ENCODE data around the gene SHANK1. TPM values are rescaled to one million over a fixed set of nuclear protein-coding genes. Genes with fewer than 3 reads are reported as not detected.

Gene SHANK1
- total RNA-seq, 1 donor from 2014 or later: 0.36 TPM

DNA sequence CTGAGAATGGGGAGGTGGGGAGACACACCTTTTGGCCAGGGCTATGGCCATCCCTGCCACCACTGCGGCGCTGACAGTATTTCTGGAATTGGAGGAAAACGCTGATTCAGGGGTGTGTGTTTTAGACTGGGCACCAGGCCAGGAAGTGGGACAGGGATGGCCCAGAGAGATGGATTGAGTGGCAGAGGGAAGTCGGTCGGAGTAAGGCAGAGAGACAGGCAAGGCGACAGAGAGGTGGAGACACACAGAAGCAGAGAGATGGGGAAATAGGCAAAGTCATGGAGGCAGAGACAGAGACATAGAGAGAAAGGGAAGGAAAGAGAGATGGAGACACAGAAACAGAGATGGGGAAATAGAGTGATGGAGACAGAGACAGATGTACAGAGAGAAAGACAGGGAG is 74.5 kb downstream of the SHANK1 start:
- H3K4me1 Mint-ChIP-seq (ENCODE audit: low read depth): no peaks in the 10 kb centered on the region
- TF ChIP-seq, protein P1, sequence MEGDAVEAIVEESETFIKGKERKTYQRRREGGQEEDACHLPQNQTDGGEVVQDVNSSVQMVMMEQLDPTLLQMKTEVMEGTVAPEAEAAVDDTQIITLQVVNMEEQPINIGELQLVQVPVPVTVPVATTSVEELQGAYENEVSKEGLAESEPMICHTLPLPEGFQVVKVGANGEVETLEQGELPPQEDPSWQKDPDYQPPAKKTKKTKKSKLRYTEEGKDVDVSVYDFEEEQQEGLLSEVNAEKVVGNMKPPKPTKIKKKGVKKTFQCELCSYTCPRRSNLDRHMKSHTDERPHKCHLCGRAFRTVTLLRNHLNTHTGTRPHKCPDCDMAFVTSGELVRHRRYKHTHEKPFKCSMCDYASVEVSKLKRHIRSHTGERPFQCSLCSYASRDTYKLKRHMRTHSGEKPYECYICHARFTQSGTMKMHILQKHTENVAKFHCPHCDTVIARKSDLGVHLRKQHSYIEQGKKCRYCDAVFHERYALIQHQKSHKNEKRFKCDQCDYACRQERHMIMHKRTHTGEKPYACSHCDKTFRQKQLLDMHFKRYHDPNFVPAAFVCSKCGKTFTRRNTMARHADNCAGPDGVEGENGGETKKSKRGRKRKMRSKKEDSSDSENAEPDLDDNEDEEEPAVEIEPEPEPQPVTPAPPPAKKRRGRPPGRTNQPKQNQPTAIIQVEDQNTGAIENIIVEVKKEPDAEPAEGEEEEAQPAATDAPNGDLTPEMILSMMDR (IDR thresholded peaks at IDR 0.05; ENCODE audit: unreplicated experiment): no peak
- H3K27me3 Mint-ChIP-seq: peaks cover 18% of the 10 kb centered on the region
- no peaks in the 10 kb centered on the region for H3K9me3 Mint-ChIP-seq (ENCODE audit: low read depth)
- no peak overlapping the region for H3K27ac Mint-ChIP-seq
- H3K36me3 Mint-ChIP-seq (ENCODE audit: insufficient read depth): no peaks in the 10 kb centered on the region
- no peak for DNase-seq (ENCODE audit: low spot score, unreplicated experiment)
- no peak overlapping the region for H3K4me3 Mint-ChIP-seq (ENCODE audit: low read depth)

DNA sequence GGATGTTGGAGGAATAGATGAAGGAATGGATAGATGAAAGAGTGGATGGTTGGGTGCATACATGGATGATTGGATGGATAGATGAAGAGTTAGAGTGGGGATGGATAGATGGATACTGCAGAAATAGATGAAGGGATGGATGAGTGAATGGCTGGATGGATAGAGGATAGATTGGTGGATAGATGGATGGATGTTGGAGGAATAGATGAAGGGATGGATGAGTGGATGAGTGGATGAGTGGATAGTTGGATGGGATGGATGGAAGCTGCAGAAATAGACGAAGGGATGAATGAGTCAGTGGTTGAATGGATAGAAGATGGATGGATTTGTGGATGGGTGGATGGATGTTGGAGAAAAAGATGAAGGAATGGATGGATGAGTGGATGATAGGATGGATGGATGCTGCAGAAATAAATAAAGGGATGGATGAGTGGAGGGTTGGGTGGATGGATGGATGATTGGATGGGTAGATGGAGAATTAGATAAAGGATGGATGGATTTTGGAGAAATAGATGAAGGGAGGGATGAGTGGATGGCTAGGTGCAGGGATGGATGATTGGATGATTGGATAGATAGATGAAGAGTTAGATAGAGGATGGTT is 75.2 kb downstream of the SHANK1 start:
- Mint-ChIP-seq H3K4me3 (ENCODE audit: low read depth) (no peak overlapping the region), H3K36me3 (ENCODE audit: insufficient read depth) (no peaks in the 10 kb centered on the region), H3K27ac (no peak overlapping the region), H3K9me3 (ENCODE audit: low read depth) (no peaks in the 10 kb centered on the region), H3K4me1 (ENCODE audit: low read depth) (no peaks in the 10 kb centered on the region), H3K27me3 (peaks cover 18% of the 10 kb centered on the region)
- TF ChIP-seq, protein P1 (IDR thresholded peaks at IDR 0.05; ENCODE audit: unreplicated experiment): no peak
- no peak for DNase-seq (ENCODE audit: low spot score, unreplicated experiment)

- Mint-ChIP-seq H3K4me3 (ENCODE audit: low read depth) (peak overlapping the region; percentile 50), H3K27me3 (peaks cover 33% of the 10 kb centered on the region)
These were observed 79.2 kb downstream of the SHANK1 start for GRCh38 chr19:50640368-50640767.

GRCh38 chr19:50639121-50640112 is 80.2 kb downstream of the SHANK1 start, which contains the start of gene SYT3:
Gene SYT3 (minus strand): TSS chr19:50639881. CDS start chr19:50637411, 2,470 bp downstream.
- DNase-seq (ENCODE audit: low spot score, unreplicated experiment): peak; percentile 38
- peaks cover 2% of the 10 kb centered on the region for H3K4me1 Mint-ChIP-seq (ENCODE audit: low read depth)
- TF ChIP-seq, protein P1 (IDR thresholded peaks at IDR 0.05; ENCODE audit: unreplicated experiment): no peak
- H3K9me3 Mint-ChIP-seq (ENCODE audit: low read depth): no peaks in the 10 kb centered on the region
- peak within 1 kb of the TSS; percentile 83 for H3K4me3 Mint-ChIP-seq (ENCODE audit: low read depth)
- H3K27me3 Mint-ChIP-seq: peaks cover 33% of the 10 kb centered on the region
- H3K27ac Mint-ChIP-seq: no peak within 1 kb of the TSS
- no peaks in the 10 kb centered on the region for H3K36me3 Mint-ChIP-seq (ENCODE audit: insufficient read depth)

More at GRCh38 chr19:50640368-50640767, 79.2 kb downstream of the SHANK1 start:
- DNase-seq (ENCODE audit: low spot score, unreplicated experiment): no peak
- Mint-ChIP-seq H3K9me3 (ENCODE audit: low read depth) (no peaks in the 10 kb centered on the region), H3K36me3 (ENCODE audit: insufficient read depth) (no peaks in the 10 kb centered on the region), H3K27ac (no peak overlapping the region), H3K4me1 (ENCODE audit: low read depth) (peaks cover 2% of the 10 kb centered on the region)
- TF ChIP-seq, protein P1 (IDR thresholded peaks at IDR 0.05; ENCODE audit: unreplicated experiment): no peak

DNA sequence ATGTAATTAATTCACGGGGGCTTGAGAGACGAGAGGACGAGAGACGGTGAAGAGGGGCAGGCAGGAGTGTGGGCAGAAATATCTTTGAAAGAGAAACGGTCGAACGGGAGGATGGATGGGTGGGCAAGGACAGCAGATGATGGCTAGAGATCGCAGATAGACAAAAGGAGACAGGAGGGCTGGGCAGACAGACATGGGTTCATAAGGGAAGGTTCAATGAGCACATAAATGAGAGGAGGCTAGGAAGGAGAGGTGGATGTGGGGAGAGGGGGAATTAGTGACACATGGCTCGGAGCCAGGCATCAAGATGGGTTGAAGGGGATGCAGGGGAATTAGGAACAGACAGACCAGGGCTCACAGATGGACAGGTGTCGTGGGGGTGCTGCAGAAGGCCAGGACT is 81.0 kb downstream of the SHANK1 start:
- Mint-ChIP-seq H3K27ac (no peak overlapping the region), H3K4me3 (ENCODE audit: low read depth) (peak overlapping the region; percentile 83), H3K4me1 (ENCODE audit: low read depth) (peaks cover 2% of the 10 kb centered on the region), H3K9me3 (ENCODE audit: low read depth) (peaks cover 4% of the 10 kb centered on the region), H3K27me3 (peaks cover 33% of the 10 kb centered on the region), H3K36me3 (ENCODE audit: insufficient read depth) (no peaks in the 10 kb centered on the region)
- no peak for DNase-seq (ENCODE audit: low spot score, unreplicated experiment)
- TF ChIP-seq, protein P1 (IDR thresholded peaks at IDR 0.05; ENCODE audit: unreplicated experiment): no peak
